NK-92 (cell line): ENCODE measurements around the gene KCND3.

Source experiments
- DNase-seq: peaks from one replicate; lab custom pipeline; 2025; ENCODE audit not compliant: unreplicated experiment; lab: John Stamatoyannopoulos, UW

Gene KCND3

DNA sequence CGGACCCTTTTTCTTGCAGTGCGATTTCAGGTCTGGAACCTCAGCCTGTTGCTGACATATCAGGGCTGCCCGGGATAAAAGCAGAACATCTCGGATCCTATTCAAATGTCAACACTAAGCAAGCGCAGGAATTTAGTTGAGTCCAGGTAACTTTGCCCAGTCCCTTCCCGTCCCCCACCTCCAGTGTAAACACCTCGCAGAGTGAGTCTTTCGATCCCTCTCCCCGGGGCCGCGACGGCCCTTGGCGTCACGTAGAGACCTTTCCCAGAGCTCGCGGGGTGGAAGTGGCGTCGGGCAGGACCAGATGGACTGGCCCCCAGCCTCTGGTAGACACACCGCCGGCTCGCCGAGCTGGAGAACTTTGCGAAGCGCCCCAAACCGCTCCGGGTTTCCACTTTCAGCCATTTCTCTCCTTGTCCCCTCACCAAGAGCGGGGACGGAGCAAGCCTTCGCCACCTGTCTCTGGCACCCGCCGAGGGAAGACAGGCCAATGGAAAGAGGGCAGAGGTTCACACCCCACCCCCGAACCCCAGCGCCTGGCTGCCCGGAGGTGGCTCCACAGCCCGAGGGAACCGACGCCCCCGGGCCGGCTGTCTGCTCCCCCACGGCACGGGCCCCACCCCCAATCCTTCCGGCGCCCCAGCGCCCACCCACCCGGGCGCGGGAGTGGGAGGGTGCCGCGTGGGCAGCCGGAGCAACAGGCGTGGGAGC is 570 bp downstream of the KCND3 start:
- DNase-seq, result no peak

DNA sequence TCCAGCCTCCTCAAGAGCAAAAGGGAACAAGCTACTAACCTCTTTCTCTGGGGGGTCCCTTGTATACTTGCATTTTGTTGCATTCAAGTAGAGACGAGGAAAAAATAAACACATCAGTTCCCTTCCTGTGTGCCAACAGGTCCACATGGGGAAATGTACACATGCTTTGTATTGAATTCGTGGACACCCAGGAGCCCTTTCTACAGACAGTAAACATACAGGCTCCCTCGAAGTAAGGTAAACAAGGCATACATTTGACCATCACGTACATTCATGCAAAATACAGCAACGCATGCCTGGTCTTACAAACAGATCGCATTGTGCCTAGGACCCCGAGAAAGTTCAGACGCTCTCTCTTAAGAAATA is 1.1 kb downstream of the KCND3 start:
- DNase-seq, result no peak

DNA sequence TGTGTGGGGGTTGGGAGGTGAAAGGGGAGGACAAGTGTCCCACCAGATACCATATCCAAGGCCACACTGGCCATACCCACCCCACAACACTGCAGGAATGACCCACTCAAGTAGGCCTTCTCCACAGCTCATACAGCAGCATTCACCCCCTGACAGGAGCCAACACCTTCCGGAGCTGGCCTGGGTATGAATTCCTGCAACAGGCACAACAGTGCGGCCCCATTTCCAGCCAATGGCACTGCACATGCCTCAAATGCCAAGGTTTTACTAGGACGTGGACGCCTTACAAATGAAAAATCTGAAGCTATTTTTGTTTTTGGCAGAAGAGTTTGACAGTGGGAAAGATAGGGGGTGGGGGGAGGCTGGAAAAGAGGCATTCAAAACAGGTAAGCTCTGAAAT is 2.0 kb downstream of the KCND3 start:
- DNase-seq, result no peak

DNA sequence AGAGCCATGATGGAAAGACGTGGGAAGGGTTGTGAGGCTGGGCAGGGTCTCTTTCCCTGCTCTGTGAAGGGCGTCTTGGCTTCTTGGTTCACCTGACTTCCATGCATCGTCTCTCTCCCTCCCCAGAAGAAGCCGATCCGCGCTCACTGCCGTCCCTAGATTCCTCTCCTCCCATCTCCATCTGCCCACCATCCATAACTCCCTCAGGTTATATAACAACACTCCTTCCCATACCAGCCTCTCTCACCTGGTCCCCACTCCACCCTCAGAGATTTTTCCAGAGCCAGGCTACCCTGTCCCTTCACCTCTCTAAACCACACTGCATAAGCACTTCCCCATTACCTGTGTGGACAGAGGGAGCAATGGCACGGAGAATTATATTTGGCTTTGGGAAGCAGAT is 6.0 kb downstream of the KCND3 start:
- no peak for DNase-seq

DNA sequence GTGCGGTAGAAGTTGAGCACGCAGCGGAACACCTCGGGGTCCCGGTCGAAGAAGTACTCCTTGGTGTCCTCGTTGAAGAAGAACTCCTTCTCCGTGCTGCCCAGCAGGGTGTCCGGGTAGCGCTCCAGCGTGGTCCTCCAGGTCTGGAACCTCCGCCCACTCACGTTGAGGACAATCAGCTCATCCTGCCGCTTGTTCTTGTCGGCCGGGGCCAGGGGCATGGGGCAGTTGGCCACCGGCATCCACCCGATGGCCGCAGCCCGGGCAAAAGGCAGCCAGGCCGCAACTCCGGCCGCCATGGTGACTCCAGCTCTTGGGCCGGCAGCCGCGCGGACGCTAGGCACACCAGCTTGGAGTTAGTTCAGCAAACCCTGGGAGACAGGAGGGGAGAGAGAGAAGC is 7.0 kb downstream of the KCND3 start:
- DNase-seq, result no peak

DNA sequence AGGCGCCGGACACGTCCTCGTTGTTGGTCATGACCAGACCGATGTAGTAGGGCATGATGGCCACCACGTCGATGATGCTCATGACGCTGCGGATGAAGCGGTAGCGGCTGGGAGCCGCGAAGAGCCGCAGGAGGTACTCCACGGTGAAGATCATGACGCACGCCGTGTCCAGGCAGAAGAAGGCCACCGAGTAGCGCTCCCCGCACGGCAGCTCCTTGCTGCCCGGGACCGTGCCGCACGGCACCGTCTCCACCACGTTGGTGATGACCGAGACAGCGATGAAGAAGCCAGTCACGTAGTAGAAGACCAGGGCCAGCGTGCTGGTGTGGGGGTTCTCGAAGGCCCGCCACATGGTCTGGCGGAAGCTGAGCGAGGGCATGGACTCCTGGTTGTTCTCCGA is 7.6 kb downstream of the KCND3 start:
- no peak for DNase-seq

DNA sequence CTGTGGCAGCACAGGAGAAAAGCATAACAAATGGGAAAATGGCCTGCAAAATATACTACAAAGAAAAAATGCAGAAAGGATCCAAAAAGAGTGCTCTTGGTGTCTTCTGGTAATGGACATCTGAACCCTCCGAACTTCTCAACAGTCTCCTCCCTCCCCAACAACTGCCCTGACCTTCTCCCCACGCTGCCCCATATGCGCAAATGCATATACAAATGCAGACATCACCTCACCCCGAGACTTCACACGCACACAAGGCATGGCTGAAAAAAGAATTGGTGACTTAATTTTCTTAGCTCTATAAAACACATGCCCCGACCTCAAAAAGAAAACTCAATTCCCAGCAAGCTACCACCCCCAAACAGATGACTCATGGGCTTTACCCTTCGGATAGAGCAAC is 8.4 kb downstream of the KCND3 start:
- no peak for DNase-seq

DNA sequence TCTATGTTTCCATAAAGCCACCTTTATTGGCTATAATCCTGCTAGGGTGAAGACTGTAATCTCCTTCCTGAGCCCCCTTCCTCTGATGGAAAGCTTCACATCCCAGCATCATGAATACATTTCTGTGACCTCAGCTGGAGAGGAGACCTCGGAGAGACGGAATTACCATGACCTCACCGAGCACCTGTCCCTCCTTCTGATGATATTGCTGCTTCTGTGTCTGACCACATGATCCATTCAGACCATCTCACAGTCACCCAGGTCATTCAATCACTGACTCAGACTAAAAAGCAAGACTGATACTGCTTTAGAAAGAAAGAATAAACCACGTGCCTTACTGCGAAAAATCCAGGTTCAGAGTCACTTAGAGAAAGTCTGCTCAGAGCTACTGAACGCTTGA is 8.8 kb downstream of the KCND3 start:
- no peak for DNase-seq

DNA sequence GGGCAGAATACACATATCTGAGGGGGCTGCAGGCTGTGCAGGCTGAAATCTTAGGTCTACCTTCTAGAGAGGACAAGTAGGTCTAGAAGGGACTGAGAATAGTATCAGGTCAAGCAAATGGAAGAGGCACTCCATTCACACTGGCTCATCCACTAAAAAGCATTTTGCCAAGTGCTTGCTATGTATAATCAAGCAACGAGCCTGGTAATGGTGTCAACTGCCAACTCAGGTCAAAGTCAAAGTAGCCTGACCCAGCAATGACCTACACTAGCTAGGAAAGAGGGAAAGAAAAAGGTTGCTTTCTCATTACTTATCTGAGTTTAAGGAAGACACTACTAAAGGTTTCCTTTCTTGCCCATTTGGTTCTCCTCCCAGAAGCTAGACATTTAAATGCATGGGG is 10.8 kb downstream of the KCND3 start:
- no peak for DNase-seq

DNA sequence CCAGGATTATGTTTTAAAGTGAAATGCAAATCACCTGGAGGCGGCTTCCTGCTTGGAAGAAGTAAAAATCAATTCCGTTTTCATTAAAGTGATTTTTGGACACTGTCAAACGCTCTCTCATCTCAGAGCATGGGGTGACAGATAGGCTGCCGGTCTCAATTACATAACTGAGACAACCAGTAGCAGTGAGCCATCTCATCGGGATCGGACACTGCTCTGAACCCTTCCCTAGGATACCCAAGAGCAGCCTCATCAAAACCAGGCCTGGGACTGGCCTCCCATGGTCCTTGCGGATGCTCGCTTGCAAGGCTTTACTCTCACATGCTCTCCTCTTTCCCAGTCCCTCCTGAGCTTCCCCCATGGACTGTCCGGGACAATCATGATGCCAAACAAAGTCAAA is 12.1 kb downstream of the KCND3 start:
- DNase-seq, result no peak

DNA sequence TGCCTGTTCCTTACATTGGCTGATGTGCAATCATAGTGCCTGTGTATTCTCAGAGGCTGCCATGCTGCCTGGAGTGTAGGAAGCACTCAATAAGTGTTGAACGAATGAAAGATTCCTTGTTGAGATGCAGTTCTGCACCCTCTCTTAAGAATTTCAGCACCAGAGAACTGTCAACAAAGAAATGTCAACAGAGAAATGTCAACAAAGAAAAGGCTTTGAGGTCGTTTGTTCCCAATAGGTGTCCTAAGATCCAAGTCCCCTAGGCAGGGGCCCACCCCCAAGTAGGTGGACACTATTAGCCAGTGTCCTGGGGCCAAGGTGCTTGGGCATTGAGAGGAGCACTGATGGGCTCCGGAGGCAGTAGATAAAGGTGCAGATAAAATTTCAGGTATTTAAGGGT is 12.6 kb downstream of the KCND3 start:
- DNase-seq, result no peak

DNA sequence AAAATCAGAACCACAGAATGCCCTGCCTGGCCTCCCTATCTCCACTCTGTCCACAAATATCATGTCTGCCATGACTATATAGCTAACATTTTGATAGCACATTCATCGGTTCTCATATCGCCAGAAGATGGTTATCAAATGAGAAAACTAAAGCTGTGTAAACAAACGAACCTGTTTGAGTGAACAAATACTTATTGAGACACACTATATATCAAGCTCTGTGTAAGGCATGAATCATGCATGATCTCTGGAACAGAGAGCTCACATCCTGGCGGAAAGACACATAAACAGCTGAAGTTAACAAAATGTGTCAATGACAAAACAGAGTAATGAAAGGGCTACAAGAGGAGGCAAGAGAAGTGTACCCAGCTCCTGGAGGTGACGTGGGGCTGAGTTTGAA is 13.1 kb downstream of the KCND3 start:
- no peak for DNase-seq

DNA sequence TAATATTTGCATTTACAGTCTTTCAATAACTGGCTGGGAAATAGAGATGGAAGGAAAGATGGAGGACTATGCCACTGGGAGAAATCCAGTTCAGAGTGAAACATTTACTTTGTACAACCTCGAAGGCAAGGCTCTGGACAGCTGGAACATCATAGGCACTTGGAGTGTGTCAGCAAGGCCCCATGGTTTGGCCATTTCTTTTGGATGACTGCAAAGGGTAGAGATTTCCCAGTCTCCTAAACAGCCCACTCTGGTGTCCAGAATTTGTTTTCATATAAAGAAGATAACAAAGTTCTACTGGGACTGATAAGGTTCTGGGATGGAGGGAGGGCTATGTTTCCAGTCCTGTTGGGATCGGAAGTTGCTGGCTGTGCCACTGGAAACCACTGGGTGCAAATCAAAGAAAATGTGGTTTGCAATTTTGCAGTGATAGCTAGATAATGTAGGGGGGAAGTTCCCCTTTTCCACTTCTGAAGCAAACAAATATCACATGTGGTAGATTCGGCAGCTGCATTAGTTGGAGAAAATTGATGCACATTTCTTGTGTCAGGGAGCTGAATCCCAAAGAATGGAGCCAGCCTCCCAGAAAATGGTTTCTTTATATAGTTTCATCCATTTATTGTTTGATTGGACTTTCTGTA is 16.2 kb downstream of the KCND3 start:
- no peak for DNase-seq

DNA sequence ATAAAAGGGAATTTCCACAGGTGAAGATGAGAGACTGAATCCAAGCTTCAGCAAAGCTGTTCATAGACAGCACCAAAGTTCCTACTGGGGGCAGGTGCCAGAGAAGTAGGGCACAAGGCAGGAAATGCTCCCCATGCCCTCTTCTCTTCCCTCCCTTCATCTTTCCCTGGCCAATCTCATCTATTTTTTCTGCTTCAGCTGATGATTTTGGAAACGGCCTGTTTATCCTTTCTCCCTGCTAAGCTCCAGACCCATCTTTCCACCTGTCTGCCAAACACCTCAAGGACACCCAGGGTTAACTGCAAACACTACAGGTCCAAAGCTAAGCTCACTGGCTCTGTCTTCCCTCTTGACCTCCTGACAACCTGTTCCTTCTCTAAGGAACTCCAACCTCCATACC is 18.1 kb downstream of the KCND3 start:
- DNase-seq, result no peak

DNA sequence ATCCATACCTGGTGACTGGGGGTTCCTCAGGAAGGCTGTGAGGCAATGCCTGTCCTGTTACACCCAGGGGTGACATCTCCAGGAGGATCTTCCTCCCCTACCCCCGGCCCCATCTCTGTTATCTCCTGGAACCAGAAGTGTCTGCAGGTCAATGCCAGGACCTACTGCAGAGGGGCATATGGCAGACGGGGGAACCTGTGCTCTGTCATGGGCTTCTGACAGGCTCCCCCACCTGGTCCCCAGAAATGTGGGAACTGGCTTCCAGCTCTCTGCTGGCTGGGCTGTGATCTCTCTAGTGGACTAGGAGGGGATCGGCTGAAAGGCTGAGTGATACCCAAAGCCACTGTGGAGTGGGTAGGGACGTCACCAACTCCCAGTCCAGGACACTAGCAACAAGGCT is 21.0 kb downstream of the KCND3 start:
- DNase-seq, result no peak

DNA sequence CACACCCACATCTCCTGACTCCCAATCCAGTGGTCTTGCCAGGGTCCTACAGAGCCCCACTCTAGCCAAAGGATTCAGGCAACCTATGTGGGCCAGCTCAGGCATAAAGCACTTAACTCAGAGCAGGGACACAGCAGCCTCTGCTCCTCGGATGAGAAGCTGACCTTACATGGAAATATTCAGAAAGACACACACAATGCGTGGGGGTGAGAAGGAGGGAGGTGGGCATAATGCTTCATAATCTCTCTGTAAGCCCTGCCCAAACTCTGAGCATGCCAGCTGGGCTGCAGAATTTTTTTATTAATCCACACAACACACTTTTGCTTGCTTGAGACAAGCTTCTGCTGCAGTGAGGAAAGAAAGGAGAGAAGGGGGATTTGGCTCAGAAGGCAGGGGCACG is 21.6 kb downstream of the KCND3 start:
- DNase-seq, result no peak

DNA sequence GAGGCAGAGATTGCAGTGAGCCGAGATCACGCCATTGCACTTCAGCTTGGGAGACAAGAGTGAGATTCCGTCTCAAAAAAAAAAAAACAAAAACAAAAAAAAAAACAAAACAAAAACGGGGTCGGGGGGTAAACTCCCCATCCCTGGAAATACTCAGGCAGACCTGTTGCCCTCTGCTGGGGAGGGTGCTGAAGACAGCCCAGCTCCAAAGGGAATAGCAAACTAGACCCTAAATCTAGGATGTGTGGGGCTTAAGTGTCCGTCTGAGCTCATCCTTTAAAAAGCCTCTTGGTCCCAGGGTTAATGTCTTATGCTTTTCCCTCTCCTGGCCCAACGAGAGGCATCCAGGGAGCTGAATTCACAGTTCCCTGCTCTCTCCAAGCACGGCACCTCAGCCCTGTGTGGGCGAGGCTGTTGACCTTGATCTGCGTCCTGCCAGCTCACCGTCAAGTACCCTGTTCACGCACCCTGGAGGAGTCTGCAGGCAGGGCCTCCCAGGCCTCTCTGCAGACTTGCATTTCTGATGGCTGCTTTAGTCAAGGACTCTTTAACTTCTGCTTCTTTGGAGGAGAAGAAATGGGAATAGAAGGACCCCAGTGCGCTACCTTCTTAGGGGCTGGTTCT is 22.3 kb downstream of the KCND3 start:
- DNase-seq, result no peak

DNA sequence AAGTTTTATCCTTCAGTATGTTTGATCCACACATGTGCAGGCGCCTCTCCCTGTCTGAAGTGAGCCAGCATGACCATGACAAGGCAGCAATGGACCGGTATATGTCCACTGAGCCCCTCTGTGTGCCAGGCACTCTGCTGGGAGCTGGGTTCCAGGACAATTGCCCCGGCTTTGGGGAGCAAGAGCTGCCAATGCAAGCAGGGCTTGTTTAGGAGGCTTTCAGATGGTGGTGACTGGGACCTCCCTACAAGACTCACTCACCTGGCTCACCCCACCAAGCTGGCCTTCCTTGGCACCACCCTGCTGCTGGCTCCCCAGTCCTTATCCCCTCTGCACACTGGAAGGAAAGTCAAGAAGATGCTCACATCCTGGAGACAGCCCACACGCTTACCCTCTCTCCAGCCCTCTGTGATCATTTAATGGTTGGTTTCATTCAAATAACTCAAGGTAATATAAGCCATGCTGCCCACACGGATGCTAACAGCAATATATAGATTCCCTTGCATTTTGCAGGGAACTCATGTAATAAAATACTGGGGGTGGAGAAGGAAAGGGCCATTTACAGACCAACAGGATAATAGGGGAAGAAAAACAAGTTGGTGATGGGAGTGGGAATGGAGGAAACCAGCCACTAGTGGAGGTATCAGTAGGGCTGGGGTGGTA is 23.6 kb downstream of the KCND3 start:
- DNase-seq, result no peak

DNA sequence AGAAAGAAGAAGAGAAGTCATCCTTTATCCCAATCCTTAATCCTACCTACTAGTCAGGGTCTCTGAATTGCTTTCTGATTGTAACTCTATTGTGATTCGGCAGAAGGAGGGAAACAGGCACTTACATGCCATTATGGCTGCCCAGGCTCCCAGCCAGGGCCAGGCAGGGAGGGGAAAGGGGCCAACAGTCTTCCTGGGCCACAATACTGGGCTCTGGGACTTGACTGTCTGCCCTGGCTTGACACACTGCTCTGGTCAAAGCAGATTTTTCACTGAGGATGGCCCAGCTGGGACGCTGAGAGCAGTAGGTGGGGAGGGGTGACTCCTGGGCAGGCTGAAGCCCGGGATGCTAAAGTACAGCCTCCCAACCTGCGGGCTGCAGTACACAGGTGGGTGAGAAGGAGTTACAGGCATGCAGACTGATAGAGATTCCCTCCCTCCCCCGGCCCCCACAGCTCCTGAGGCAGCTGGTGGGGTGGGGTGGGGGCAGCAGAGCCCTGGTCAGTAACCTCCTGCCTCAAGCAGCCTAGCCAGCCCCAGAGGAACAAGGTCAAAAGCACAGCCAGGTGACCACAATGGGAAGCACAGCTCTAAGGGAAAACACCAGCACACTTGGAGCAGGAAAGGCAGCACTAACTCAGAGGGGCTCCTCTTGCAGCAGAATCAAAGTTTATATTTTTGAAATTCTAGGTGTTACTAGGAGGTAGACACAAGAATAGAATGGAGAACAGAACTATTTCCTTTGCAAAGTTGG is 25.3 kb downstream of the KCND3 start:
- DNase-seq, result no peak

DNA sequence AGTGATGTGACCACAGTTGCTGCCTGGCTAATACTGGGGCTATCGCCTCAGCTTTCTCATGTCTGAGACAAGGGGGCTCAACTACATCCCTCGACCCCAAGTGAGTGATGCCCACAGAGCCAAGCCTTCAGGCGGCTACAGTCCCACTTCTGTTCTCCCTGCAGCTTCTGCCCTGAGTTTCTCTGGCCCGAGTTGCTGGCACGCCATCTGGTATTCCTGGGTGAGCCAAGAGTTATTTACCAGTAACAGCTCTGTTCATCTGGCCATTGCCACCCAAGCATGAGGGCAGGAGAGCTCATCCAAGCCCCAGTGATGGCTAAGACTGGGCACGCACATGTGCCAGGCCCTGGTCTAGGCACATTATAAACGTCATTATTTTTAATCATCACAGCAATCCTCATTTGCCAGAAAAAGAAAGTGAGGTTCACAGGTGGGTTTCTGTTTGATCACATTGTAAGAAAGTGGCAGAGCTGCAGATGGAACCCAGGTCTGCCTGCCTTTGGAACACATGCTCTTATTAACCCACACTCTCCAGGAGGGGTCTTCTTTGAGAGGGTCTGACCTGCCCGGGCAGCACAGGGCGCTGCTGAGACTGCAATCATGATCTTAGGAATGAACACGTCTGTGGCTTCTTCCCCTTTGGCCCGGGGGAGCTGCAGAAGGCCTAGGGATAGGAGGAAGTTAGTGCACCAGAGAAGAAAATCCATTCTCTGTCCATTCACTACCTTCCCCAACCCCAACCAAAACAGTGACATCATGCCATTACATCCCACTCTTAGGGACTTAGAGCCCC is 27.5 kb downstream of the KCND3 start:
- no peak for DNase-seq

DNA sequence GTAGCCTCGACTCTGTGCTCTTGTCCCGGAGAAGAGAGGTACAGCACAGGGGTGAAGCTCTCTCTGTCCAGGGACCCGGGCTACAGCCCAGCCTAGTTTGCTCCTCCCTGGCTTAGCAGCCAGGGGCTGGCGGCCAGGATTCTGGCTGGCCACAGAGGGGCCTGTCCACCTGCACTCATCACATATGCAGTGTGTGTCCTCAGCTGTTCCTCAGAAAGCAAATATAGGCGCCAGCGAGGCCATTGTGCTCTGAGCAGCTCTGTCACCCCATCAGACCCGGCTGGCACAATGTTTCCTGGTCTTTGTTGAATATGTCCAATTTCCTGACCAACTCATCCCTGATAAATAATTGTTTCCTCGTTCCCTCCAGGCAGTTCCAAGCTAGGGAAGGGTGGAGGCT is 28.5 kb downstream of the KCND3 start:
- no peak for DNase-seq
